Mammary epithelial cell (primary cell): Measurements from ENCODE around the gene DSG3.

Source experiments
- CTCF ChIP-seq, 2 donors: IDR thresholded peaks in 1 of 2; conservative IDR thresholded peaks in 1 of 2; 2 replicates each; pipeline ENCODE4 v1.5.1; 2011 to 2012; ENCODE audit warnings: inconsistent platforms in 2 of 2, low read length in 2 of 2, mild to moderate bottlenecking in 2 of 2, control low read depth in 1 of 2, low read depth in 1 of 2; ENCODE audit not compliant: insufficient read depth in 1 of 2; ENCODE audit errors: extremely low read depth in 1 of 2
- EZH2 ChIP-seq: IDR thresholded peaks from 2 replicates; pipeline ENCODE4 v1.6.1; 2012; ENCODE audit warnings: low read length, inconsistent platforms, borderline replicate concordance

GRCh38 chr18:31512203-31512764, 64.7 kb downstream of the DSG3 start:
- TF ChIP-seq CTCF (conservative IDR thresholded peaks at IDR 0.05 in 1 of 2, IDR thresholded peaks at IDR 0.05 in 1 of 2; ENCODE audit: extremely low read depth in 1 of 2, insufficient read depth in 1 of 2, low read depth in 1 of 2, low read length in 2 of 2), result no peak
- TF ChIP-seq EZH2, result no peak
